Lower lobe of right lung (tissue), 2 donors: ENCODE measurements around the gene LRRC4C. TPM values are rescaled to one million over a fixed set of nuclear protein-coding genes. Genes with fewer than 3 reads are reported as not detected.

ENCODE experiments used
- ATAC-seq, 2 donors: fragments of 200-7000 bp; cut with Tn5 transposase; one replicate each; pipeline ENCODE4 v1.9.1; 2020 to 2022; ENCODE audit warnings: mild to moderate bottlenecking in 2 of 2, moderate library complexity in 2 of 2
- DNase-seq: peaks from one replicate; pipeline ENCODE4 v3.0.0-alpha.2; 2020
- H3K27ac ChIP-seq: fragments of 200-600 bp; one replicate; pipeline ENCODE4 v1.8.0; 2022
- H3K27me3 ChIP-seq: fragments of 200-600 bp; one replicate; pipeline ENCODE4 v1.8.0; 2022; ENCODE audit warnings: low read depth
- H3K36me3 ChIP-seq: fragments of 200-600 bp; one replicate; pipeline ENCODE4 v1.8.0; 2022; ENCODE audit warnings: mild to moderate bottlenecking
- H3K4me1 ChIP-seq: fragments of 200-600 bp; one replicate; pipeline ENCODE4 v1.8.0; 2022
- H3K4me3 ChIP-seq: fragments of 200-600 bp; one replicate; pipeline ENCODE4 v1.8.0; 2022; ENCODE audit warnings: mild to moderate bottlenecking
- H3K9me3 ChIP-seq: fragments of 200-600 bp; one replicate; pipeline ENCODE4 v1.8.0; 2022
- intact Hi-C: fragments of 100-400 bp; cut with DNase I; formaldehyde crosslinking; loops from one replicate; pipeline ENCODE4 v1.11.0; 2022
- total RNA-seq: library from RNA; stranded (reverse); fragmentation: NEBNext Ultra II Directional; extraction: Animal tissue kit (Norgen Biotek cat#: 25700); gene quantifications from one replicate; pipeline ENCODE4 v1.2.1, GENCODE V29; 2021
- TF ChIP-seq, protein P1 (sequence below): fragments of 200-600 bp; IDR thresholded peaks from one replicate; pipeline ENCODE4 v1.8.0; 2022; ENCODE audit warnings: antibody characterized with exemption, mild to moderate bottlenecking
- donor health status: DM: no; HTN: yes; CAD: no; lungs with severe emphysema.

The LRRC4C gene
- total RNA-seq, 1 donor from 2014 or later = 0.86 TPM

DNA sequence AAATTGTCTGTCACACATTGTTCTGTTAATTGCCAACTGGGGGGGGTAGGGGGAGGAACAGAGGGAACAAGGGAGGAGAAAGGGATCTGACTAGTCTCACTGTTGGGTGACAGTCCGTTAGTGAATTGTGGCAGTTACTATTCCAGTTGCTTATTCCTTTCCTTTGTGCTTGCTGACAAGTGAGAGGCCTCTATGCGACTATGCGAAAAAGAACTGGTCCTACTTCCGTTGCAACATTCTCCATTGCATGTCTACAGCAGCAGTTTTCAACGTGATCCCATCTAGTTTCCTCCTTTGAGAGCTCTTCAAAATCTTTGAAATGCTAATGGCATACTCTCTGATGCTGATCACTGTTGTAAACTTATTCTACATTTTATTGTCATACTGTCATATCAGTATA lies 672.2 kb downstream of the LRRC4C start:
- Histone ChIP-seq H3K9me3 (no peaks in the 10 kb centered on the region), H3K36me3 (no peaks in the 10 kb centered on the region), H3K4me3 (no peak overlapping the region), H3K27me3 (no peaks in the 10 kb centered on the region), H3K27ac (no peak overlapping the region), H3K4me1 (no peaks in the 10 kb centered on the region)
- no peak for ATAC-seq
- DNase-seq = no peak
- TF ChIP-seq, protein P1, sequence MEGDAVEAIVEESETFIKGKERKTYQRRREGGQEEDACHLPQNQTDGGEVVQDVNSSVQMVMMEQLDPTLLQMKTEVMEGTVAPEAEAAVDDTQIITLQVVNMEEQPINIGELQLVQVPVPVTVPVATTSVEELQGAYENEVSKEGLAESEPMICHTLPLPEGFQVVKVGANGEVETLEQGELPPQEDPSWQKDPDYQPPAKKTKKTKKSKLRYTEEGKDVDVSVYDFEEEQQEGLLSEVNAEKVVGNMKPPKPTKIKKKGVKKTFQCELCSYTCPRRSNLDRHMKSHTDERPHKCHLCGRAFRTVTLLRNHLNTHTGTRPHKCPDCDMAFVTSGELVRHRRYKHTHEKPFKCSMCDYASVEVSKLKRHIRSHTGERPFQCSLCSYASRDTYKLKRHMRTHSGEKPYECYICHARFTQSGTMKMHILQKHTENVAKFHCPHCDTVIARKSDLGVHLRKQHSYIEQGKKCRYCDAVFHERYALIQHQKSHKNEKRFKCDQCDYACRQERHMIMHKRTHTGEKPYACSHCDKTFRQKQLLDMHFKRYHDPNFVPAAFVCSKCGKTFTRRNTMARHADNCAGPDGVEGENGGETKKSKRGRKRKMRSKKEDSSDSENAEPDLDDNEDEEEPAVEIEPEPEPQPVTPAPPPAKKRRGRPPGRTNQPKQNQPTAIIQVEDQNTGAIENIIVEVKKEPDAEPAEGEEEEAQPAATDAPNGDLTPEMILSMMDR = no peak
- intact Hi-C loops = no loop called here

DNA sequence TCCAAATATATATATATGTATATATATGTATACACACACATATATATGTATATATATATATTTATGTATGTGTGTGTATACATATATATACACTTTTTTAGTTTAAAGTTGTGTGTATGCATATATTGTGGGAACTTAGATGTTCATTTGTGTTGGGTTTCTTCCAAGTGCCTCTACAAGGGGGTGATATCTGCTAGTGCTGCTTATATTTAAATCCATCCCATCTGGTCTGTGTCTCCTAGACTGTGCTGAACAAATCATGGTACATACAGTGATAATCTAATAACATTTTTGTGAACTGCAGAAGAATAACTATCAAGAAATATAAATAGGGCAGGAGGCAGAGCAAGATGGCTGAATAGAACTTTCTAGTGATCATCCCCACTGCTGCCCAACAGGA lies 696.4 kb downstream of the LRRC4C start:
- Histone ChIP-seq H3K4me1 (no peaks in the 10 kb centered on the region), H3K9me3 (no peaks in the 10 kb centered on the region), H3K4me3 (no peak overlapping the region), H3K36me3 (no peaks in the 10 kb centered on the region), H3K27me3 (no peaks in the 10 kb centered on the region), H3K27ac (no peak overlapping the region)
- DNase-seq = no peak
- no peak for ATAC-seq
- TF ChIP-seq, protein P1 = no peak
- intact Hi-C loops = no loop called here

DNA sequence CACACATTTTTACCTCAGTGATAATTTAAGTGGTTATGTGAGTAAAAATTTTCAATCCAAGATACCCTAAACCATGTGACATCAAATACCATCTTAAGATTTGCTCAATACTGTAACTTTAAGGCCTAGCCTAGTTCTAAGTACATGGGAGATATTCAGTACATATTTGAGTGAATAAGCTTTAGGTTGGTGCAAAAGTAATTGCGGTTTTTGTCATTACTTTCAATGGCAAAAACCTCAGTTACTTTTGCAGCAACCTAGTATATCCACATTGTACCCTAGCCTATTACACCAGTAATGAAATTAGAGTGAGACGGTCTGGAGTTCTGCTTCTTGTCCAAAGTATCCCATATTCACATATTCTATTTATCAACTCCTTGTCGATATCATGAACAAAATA lies 700.1 kb downstream of the LRRC4C start:
- H3K4me1 ChIP-seq = no peaks in the 10 kb centered on the region

DNA sequence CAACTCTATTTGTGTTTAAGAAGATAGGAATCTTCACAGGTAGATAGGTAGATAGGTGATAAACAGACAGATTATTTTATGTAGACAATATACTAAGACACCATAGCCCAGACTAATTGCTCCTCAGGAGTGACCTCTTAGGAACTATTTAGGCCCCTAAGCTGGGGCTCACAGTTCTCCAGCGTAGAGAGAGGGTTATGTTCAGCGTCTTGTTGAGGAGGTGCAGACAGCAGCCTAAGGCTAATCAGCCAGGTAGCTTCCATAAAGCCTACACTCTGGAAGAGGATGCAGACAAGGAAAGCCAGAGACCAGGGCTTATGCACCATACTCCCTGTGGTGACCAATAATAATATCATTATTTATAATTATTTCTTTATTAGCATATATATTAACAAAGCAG lies 705.2 kb downstream of the LRRC4C start:
- intact Hi-C loops = no loop called here
- no peaks in the 10 kb centered on the region for H3K36me3 ChIP-seq
- H3K27ac ChIP-seq = no peak overlapping the region
- ATAC-seq = no peak
- no peaks in the 10 kb centered on the region for H3K27me3 ChIP-seq
- no peaks in the 10 kb centered on the region for H3K4me1 ChIP-seq
- H3K9me3 ChIP-seq = no peaks in the 10 kb centered on the region
- TF ChIP-seq, protein P1 = no peak
- no peak overlapping the region for H3K4me3 ChIP-seq
- DNase-seq = no peak

More for the DNA sequence above, 700.1 kb downstream of the LRRC4C start:
- no peak for DNase-seq
- no peaks in the 10 kb centered on the region for H3K36me3 ChIP-seq
- no peak for ATAC-seq
- TF ChIP-seq, protein P1 = no peak
- no peak overlapping the region for H3K4me3 ChIP-seq
- no peaks in the 10 kb centered on the region for H3K9me3 ChIP-seq
- H3K27ac ChIP-seq = no peak overlapping the region
- no peaks in the 10 kb centered on the region for H3K27me3 ChIP-seq
- intact Hi-C loops = no loop called here

DNA sequence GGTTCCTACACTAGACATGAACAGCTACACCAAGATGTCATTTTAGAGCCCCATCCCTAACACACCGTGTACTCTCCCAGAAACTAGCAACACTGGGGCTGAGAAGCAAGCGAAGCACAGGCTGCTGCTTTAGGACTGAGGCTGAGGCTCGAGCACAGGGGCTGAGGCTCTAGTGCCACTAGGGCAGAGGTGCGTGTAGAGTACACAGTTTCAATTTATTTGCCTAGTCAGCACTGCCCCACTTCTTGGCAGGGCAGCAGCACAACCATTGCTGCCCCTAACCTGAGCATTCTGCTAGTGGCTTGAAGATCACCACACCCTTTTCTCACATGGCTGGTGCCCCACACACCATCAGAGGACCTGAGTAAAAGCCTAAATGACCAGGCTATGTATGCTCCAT lies 713.2 kb downstream of the LRRC4C start:
- TF ChIP-seq, protein P1 = no peak
- Histone ChIP-seq H3K27me3 (no peaks in the 10 kb centered on the region), H3K27ac (no peak overlapping the region), H3K36me3 (no peaks in the 10 kb centered on the region), H3K9me3 (no peaks in the 10 kb centered on the region), H3K4me1 (no peaks in the 10 kb centered on the region), H3K4me3 (no peak overlapping the region)
- intact Hi-C loops = no loop called here
- ATAC-seq = no peak
- no peak for DNase-seq

DNA sequence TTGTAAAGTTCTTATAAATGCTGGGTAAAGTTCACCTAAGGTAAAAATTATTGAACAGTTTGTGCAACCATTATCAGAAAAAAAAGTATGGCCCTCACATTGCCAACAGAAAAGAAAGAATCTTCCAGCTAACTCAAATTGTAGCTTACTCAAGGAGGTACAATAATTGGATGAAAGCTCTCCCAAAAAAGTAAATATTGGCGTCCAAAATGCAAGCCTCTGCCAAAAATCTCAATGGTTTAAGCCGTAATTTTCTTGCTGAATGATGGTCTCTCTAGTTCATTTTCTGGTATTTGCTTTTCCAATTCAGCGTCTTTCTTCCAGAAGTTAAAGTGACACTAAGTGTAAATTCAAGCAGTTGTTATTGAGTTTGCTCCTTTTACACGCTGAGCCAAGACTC lies 727.3 kb downstream of the LRRC4C start:
- H3K27ac ChIP-seq = no peak overlapping the region
- intact Hi-C loops = no loop called here
- H3K36me3 ChIP-seq = no peaks in the 10 kb centered on the region
- DNase-seq (no peak), ATAC-seq (no peak)
- H3K27me3 ChIP-seq = no peaks in the 10 kb centered on the region
- H3K9me3 ChIP-seq = no peaks in the 10 kb centered on the region
- TF ChIP-seq, protein P1 = no peak
- no peak overlapping the region for H3K4me3 ChIP-seq
- H3K4me1 ChIP-seq = no peaks in the 10 kb centered on the region
